ENCODE measurements around the gene SH3BP4. TPM values are rescaled to one million over a fixed set of nuclear protein-coding genes. Genes with fewer than 3 reads are reported as not detected.

The SH3BP4 gene
- total RNA-seq, 1 experiment from 2014 or later: 93.8 TPM

DNA sequence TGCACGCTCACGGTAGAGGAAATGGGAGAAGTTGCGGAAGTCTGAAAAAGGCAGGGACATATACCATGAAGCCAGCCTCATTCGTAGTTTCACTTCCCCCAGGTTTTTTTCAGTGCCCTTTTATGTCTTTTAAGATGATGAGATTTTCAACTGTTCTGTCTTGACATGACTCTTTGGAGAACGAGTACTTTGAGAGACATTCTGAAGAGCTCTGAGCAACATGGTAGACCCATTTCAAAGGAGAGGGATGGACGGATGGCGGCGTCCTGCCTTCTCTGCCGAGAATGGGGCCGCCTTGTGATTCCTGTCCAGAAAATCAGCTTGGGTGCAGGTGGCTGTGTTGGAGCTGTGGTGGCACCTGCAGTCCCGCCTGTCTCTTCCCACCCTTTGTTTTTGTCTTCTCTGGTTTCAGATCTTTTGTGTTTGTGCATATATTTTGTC, 41.7 kb downstream of the SH3BP4 start:
- no peak overlapping the region for H2BK5ac ChIP-seq (ENCODE audit: insufficient read length, low read length)
- no peaks in the 10 kb centered on the region for H3K79me1 ChIP-seq (ENCODE audit: insufficient read depth, low read depth, low read length, poor library complexity, severe bottlenecking)
- peak overlapping the region in 2 of 3 experiments; percentile 82 to 88; a peak in 4 of 7 replicates for H3K27ac Mint-ChIP-seq
- H3T11ph ChIP-seq (ENCODE audit: low read length): no peak overlapping the region
- TF ChIP-seq, protein P1, sequence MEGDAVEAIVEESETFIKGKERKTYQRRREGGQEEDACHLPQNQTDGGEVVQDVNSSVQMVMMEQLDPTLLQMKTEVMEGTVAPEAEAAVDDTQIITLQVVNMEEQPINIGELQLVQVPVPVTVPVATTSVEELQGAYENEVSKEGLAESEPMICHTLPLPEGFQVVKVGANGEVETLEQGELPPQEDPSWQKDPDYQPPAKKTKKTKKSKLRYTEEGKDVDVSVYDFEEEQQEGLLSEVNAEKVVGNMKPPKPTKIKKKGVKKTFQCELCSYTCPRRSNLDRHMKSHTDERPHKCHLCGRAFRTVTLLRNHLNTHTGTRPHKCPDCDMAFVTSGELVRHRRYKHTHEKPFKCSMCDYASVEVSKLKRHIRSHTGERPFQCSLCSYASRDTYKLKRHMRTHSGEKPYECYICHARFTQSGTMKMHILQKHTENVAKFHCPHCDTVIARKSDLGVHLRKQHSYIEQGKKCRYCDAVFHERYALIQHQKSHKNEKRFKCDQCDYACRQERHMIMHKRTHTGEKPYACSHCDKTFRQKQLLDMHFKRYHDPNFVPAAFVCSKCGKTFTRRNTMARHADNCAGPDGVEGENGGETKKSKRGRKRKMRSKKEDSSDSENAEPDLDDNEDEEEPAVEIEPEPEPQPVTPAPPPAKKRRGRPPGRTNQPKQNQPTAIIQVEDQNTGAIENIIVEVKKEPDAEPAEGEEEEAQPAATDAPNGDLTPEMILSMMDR (conservative IDR thresholded peaks at IDR 0.05): no peak
- peaks cover 13 to 71% (median 40%) of the 10 kb centered on the region in 3 experiments; a peak in 6 of 7 replicates for H3K36me3 Mint-ChIP-seq (ENCODE audit: insufficient read depth in 1 of 3, low read depth in 3 of 3)
- no peak overlapping the region for H3K4me2 ChIP-seq (ENCODE audit: insufficient read depth, insufficient read length, low read length)
- H3K18ac ChIP-seq (ENCODE audit: insufficient read length, low read depth, low read length): no peak overlapping the region
- H3K9me3 Mint-ChIP-seq: no peaks in the 10 kb centered on the region
- no peak overlapping the region for H2BK12ac ChIP-seq (ENCODE audit: insufficient read length, low read depth, low read length)
- H3K9ac ChIP-seq (ENCODE audit: extremely low read depth, insufficient read length, low read length): no peak overlapping the region
- H2BK120ac ChIP-seq (ENCODE audit: low read depth, low read length, poor library complexity, severe bottlenecking): no peak overlapping the region
- H4K91ac ChIP-seq (ENCODE audit: insufficient read length, low read depth, low read length): no peak overlapping the region
- H3K4me1 Mint-ChIP-seq: peaks cover 58 to 70% of the 10 kb centered on the region in 2 experiments
- peaks cover 8% of the 10 kb centered on the region; the same call in 1 of the 2 replicates for H3K4me1 ChIP-seq (ENCODE audit: insufficient read depth, low read length)
- no peaks in the 10 kb centered on the region for H3K23me2 ChIP-seq (ENCODE audit: insufficient read length, low read depth, low read length, poor library complexity, severe bottlenecking)
- no peak overlapping the region for H2BK15ac ChIP-seq (ENCODE audit: low read depth, low read length)
- H4K20me1 ChIP-seq (ENCODE audit: control insufficient read depth, insufficient read depth, insufficient read length): no peaks in the 10 kb centered on the region
- peaks cover 19% of the 10 kb centered on the region; the same call in 1 of the 2 replicates for H3K79me2 ChIP-seq (ENCODE audit: insufficient read depth, low read length)
- no peaks in the 10 kb centered on the region for H3K27me3 Mint-ChIP-seq (ENCODE audit: low read depth)
- no peaks in the 10 kb centered on the region for H3K9me3 ChIP-seq (ENCODE audit: control insufficient read depth, low read depth, low read length)
- WGBS (ENCODE audit: extremely low coverage, insufficient read length, low lambda C conversion rate): no CpG with 5 or more reads among the region's 11 CpGs
- no peak overlapping the region for H4K5ac ChIP-seq (ENCODE audit: insufficient read length, low read depth, low read length)
- DNase-seq: no peak
- H3K27me3 ChIP-seq (ENCODE audit: insufficient read depth, low read length): no peaks in the 10 kb centered on the region
- no peak overlapping the region for H3K14ac ChIP-seq (ENCODE audit: insufficient read depth, low read length)
- H4K8ac ChIP-seq (replicated peaks; ENCODE audit: insufficient read length, low read depth, low read length): no peak overlapping the region
- no peak overlapping the region for H3K4me3 Mint-ChIP-seq
- H3K23ac ChIP-seq (ENCODE audit: insufficient read length, low read depth, low read length): no peak overlapping the region
- H3K27ac ChIP-seq (ENCODE audit: insufficient read length, low read depth, low read length): no peak overlapping the region
- no peak overlapping the region for H2AFZ ChIP-seq (ENCODE audit: low read length)
- no peak overlapping the region for H2BK20ac ChIP-seq (ENCODE audit: low read depth, low read length, poor library complexity, severe bottlenecking)
- no peak overlapping the region for H2AK5ac ChIP-seq (ENCODE audit: insufficient read length, low read length)
- no peak overlapping the region for H3K4ac ChIP-seq (ENCODE audit: low read depth, low read length)
- H3K56ac ChIP-seq (ENCODE audit: insufficient read length, low read depth, low read length): no peak overlapping the region
